Measurements from ENCODE around the gene KCND1.

KCND1 gene

DNA sequence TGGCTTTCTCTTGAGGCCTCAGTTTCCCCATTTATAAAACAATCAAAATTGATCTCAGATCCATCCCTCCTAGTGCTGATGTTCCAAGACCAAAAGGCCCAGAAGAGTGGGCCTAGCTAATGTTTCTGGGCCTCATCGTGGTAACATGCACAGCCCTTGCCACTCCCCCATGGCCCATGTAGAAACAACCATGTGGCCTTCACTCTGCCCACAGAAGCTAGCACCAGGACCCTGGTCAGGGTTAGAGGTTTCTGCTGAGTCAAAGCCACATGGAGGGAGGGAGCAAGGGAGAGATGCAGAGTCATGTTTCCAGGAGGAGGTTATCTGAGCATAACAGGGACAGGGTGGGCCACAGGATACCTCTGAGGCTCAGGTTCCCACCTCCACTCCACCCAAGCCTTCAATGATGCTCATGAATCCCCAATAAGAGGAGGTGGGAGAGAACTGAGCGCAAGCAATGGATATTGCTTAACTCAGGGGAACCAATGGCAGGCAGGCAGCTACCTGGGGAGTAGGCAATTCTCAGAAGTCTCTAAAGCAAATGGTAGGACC, 31.2 kb downstream of the KCND1 start:
- Histone ChIP-seq H3K27me3 (ENCODE audit: low read length) (no peaks in the 10 kb centered on the region), H3K27ac (ENCODE audit: low read depth, low read length) (peak overlapping the region; percentile 97), H3K36me3 (ENCODE audit: low read length) (no peaks in the 10 kb centered on the region)

DNA sequence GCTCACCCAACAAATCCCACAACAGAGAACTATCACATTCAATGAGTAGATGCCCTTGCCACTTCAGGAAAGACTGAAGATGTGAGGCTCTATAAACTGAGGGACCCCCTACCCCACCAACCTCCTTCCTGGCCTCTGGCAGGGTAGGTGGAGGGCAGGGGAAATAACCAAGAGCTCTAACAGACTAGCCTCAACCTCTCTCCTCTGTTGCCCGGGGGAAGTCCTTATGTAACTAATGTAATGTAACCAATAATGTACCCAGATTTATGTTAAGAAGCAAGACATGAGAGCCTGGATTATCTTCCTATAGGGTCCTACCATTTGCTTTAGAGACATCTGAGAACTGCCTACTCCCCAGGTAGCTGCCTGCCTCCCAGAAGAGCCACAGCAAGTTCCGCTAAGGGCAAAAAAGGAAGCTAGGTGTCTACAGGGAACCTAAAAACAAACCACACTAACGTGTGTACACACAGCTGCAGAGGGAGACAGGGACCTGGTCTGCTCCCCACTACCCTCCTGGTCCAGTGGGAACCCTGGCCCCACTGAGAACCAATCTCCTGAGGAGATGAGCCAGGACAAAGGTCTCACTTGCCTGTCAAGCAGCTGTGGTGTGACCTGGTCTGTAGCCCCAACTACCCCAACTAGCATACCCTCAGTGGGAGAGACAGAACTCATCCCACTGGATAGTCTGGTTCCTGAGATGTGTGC, 32.0 kb downstream of the KCND1 start:
- H3K4me3 ChIP-seq (ENCODE audit: insufficient read depth, low read length, poor library complexity, severe bottlenecking), result peak overlapping the region; percentile 42
- H3K27ac ChIP-seq (ENCODE audit: low read depth, low read length), result peak overlapping the region; percentile 97
- H2AFZ ChIP-seq (ENCODE audit: low read depth, low read length, severe bottlenecking), result no peak overlapping the region
- H3K4me2 ChIP-seq (ENCODE audit: low read depth, low read length, poor library complexity, severe bottlenecking), result peak overlapping the region; percentile 80
- TF ChIP-seq, protein P1, sequence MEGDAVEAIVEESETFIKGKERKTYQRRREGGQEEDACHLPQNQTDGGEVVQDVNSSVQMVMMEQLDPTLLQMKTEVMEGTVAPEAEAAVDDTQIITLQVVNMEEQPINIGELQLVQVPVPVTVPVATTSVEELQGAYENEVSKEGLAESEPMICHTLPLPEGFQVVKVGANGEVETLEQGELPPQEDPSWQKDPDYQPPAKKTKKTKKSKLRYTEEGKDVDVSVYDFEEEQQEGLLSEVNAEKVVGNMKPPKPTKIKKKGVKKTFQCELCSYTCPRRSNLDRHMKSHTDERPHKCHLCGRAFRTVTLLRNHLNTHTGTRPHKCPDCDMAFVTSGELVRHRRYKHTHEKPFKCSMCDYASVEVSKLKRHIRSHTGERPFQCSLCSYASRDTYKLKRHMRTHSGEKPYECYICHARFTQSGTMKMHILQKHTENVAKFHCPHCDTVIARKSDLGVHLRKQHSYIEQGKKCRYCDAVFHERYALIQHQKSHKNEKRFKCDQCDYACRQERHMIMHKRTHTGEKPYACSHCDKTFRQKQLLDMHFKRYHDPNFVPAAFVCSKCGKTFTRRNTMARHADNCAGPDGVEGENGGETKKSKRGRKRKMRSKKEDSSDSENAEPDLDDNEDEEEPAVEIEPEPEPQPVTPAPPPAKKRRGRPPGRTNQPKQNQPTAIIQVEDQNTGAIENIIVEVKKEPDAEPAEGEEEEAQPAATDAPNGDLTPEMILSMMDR (IDR thresholded peaks at IDR 0.05; ENCODE audit: insufficient read depth, low read length, poor library complexity, severe bottlenecking), result no peak
- TF ChIP-seq EZH2phosphoT487 (conservative IDR thresholded peaks at IDR 0.05; ENCODE audit: low read length), result no peak
- no peaks in the 10 kb centered on the region for H4K20me1 ChIP-seq (ENCODE audit: low read depth, low read length)
- H3K36me3 ChIP-seq (ENCODE audit: low read length), result no peaks in the 10 kb centered on the region
- H3F3A ChIP-seq (ENCODE audit: insufficient read depth), result peaks cover 25% of the 10 kb centered on the region
- no peaks in the 10 kb centered on the region for H3K27me3 ChIP-seq (ENCODE audit: low read length)
- H3K9me3 ChIP-seq (ENCODE audit: insufficient read depth, low read length), result no peaks in the 10 kb centered on the region
- no peaks in the 10 kb centered on the region for H3K9me2 ChIP-seq (replicated peaks; ENCODE audit: insufficient read depth, low read length)
- H3K9ac ChIP-seq (ENCODE audit: low read length), result peak overlapping the region; percentile 34
- H3K79me2 ChIP-seq (ENCODE audit: insufficient read depth, low read length), result no peaks in the 10 kb centered on the region

More for the DNA sequence above, 31.2 kb downstream of the KCND1 start:
- H3K9ac ChIP-seq (ENCODE audit: low read length), result peak overlapping the region; percentile 27; the same call in 1 of the 2 replicates
- peaks cover 25% of the 10 kb centered on the region for H3F3A ChIP-seq (ENCODE audit: insufficient read depth)
- H2AFZ ChIP-seq (ENCODE audit: low read depth, low read length, severe bottlenecking), result no peak overlapping the region
- no peak overlapping the region for H3K4me3 ChIP-seq (ENCODE audit: insufficient read depth, low read length, poor library complexity, severe bottlenecking)
- TF ChIP-seq, protein P1 (IDR thresholded peaks at IDR 0.05; ENCODE audit: insufficient read depth, low read length, poor library complexity, severe bottlenecking), result no peak
- no peaks in the 10 kb centered on the region for H3K9me3 ChIP-seq (ENCODE audit: insufficient read depth, low read length)
- H3K9me2 ChIP-seq (replicated peaks; ENCODE audit: insufficient read depth, low read length), result no peaks in the 10 kb centered on the region
- H3K4me2 ChIP-seq (ENCODE audit: low read depth, low read length, poor library complexity, severe bottlenecking), result peak overlapping the region; percentile 80
- H3K79me2 ChIP-seq (ENCODE audit: insufficient read depth, low read length), result no peaks in the 10 kb centered on the region
- H4K20me1 ChIP-seq (ENCODE audit: low read depth, low read length), result no peaks in the 10 kb centered on the region

DNA sequence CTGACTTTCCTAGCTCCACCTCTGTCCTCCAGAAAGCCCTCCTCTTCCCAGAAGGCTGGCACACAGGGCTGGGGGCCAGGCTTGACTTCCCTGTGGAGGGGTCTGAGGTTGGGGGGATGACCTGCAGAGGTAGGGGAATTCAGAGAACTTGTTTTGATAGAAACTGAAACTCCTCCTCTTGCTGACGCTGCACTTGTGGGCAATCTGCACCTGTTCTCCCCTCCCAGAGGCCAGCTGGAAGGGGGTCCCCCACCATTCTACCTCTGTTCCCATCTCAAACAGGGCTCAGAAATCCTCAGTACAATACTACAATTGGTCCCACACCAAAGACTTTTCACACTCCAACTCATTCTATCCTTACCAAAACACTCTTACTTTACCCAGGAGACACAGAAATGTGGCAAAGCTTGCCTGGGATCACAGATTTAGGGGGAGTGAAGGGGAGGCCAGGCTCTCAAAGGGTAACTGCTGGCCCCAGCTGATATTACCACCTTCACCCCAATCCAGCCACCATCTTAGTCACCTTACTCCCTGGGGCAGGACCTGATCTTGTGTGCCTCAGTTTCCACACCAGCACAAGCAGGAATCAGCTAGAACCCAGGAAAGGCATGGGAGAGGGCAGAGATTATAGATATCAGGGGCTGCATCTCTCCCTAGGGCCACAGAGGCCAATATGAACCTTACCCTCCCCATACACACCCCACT, 32.8 kb downstream of the KCND1 start:
- Histone ChIP-seq H2AFZ (ENCODE audit: low read depth, low read length, severe bottlenecking) (no peak overlapping the region), H3K27ac (ENCODE audit: low read depth, low read length) (peak overlapping the region; percentile 97), H3K27me3 (ENCODE audit: low read length) (no peaks in the 10 kb centered on the region), H3K4me3 (ENCODE audit: insufficient read depth, low read length, poor library complexity, severe bottlenecking) (peak overlapping the region; percentile 42), H3K36me3 (ENCODE audit: low read length) (no peaks in the 10 kb centered on the region), H3K9me2 (replicated peaks; ENCODE audit: insufficient read depth, low read length) (no peaks in the 10 kb centered on the region), H3K9ac (ENCODE audit: low read length) (peak overlapping the region; percentile 34), H4K20me1 (ENCODE audit: low read depth, low read length) (no peaks in the 10 kb centered on the region), H3K9me3 (ENCODE audit: insufficient read depth, low read length) (no peaks in the 10 kb centered on the region), H3K4me2 (ENCODE audit: low read depth, low read length, poor library complexity, severe bottlenecking) (peak overlapping the region; percentile 80), H3K79me2 (ENCODE audit: insufficient read depth, low read length) (no peaks in the 10 kb centered on the region), H3F3A (ENCODE audit: insufficient read depth) (peaks cover 25% of the 10 kb centered on the region)
- TF ChIP-seq, protein P1 (IDR thresholded peaks at IDR 0.05; ENCODE audit: insufficient read depth, low read length, poor library complexity, severe bottlenecking), result no peak
- TF ChIP-seq EZH2phosphoT487 (conservative IDR thresholded peaks at IDR 0.05; ENCODE audit: low read length), result no peak
